Transverse colon (tissue), 4 donors: Measurements from ENCODE around the gene MFNG. TPM values are rescaled to one million over a fixed set of nuclear protein-coding genes. Genes with fewer than 3 reads are reported as not detected.

Experiments
- DNase-seq: peaks from one replicate; pipeline ENCODE4 v3.0.0-alpha.2; 2019
- H3K27ac ChIP-seq, 4 donors: fragments of 200-600 bp; sonication (generic); 2 replicates each; pipeline ENCODE4 v1.5.1; 2016 to 2018; ENCODE audit warnings: inconsistent platforms in 4 of 4
- H3K27me3 ChIP-seq: fragments of 200-600 bp; sonication (generic); 2 replicates; pipeline ENCODE4 v1.5.1; 2017; ENCODE audit warnings: inconsistent platforms
- H3K36me3 ChIP-seq, 4 donors: fragments of 200-600 bp; sonication (generic); 2 replicates each; pipeline ENCODE4 v1.5.1; 2017 to 2019; ENCODE audit warnings: inconsistent platforms in 4 of 4
- H3K4me1 ChIP-seq, 4 donors: fragments of 200-600 bp; sonication (generic); 2 replicates each; pipeline ENCODE4 v1.5.1; 2017 to 2020; ENCODE audit warnings: inconsistent platforms in 4 of 4
- H3K4me3 ChIP-seq, 4 donors: fragments of 200-600 bp; sonication (generic); 1 replicate in 1 of 4; 2 replicates in 3 of 4; pipeline versions ENCODE4 v1.5.1 to v1.6.1; 2017 to 2019; ENCODE audit warnings: inconsistent platforms in 4 of 4
- H3K9me3 ChIP-seq, 2 donors: fragments of 200-600 bp; sonication (generic); 2 replicates each; pipeline ENCODE4 v1.5.1; 2017 to 2019; ENCODE audit warnings: inconsistent platforms in 2 of 2
- CTCF ChIP-seq, 5 experiments: fragments of 200-600 bp in 3 of 5; fragments of 450-650 bp in 2 of 5; sonication (generic) in 3 of 5; IDR thresholded peaks; 1 replicate in 2 of 5; 2 replicates in 3 of 5; pipeline ENCODE4 v1.5.1; 2016 to 2017; ENCODE audit warnings: antibody characterized with exemption in 5 of 5, inconsistent platforms in 3 of 5, mild to moderate bottlenecking in 2 of 5, moderate library complexity in 1 of 5
- EP300 ChIP-seq: sonication (generic); formaldehyde crosslinking; IDR thresholded peaks from one replicate; pipeline ENCODE4 v1.6.1; 2017; ENCODE audit warnings: antibody characterized with exemption, low read depth
- POLR2A ChIP-seq: fragments of 450-650 bp; IDR thresholded peaks from one replicate; pipeline ENCODE4 v1.6.1; 2016; ENCODE audit warnings: antibody characterized with exemption, mild to moderate bottlenecking, moderate library complexity
- POLR2AphosphoS5 ChIP-seq, 3 donors: sonication (generic); formaldehyde crosslinking; IDR thresholded peaks; one replicate each; pipeline ENCODE4 v1.6.1; 2016; ENCODE audit warnings: antibody characterized with exemption in 3 of 3
- WGBS, 2 donors: methylation state at CpG; one replicate each; pipeline ENCODE4 v1.1.5; 2018; ENCODE audit warnings: low coverage in 1 of 2; 5-methylcytosine and 5-hydroxymethylcytosine counted together
- in situ Hi-C, 4 donors: fragments of 200-750 bp; cut with MboI; loops; one replicate each; pipeline versions ENCODE4 v1.15.0 to v1.15.1; 2017; ENCODE audit warnings: low sequenced_read_pairs in 3 of 4, low pct_ligation_motif_present in 1 of 4, low pct_unique_long_range_greater_than_20kb in 1 of 4
- intact Hi-C: fragments of 100-400 bp; cut with DNase I; formaldehyde crosslinking; loops from one replicate; pipeline ENCODE4 v1.15.1; 2023; ENCODE audit warnings: low total_unique reads
- total RNA-seq, 4 donors: library from RNA; depleted of rRNA; stranded (reverse); fragments of >200 nt; gene quantifications; one replicate each; pipeline ENCODE4 v1.1.0, GENCODE V29; 2016

MFNG gene
- total RNA-seq, 4 donors from 2014 or later = 2.8 to 26.4 (median 15.7) TPM

GRCh38 chr22:37516456-37516855 lies 30.3 kb upstream of the MFNG start:
- Histone ChIP-seq H3K27ac (no peak overlapping the region), H3K27me3 (peaks cover 22% of the 10 kb centered on the region), H3K9me3 (no peaks in the 10 kb centered on the region), H3K4me3 (no peak overlapping the region), H3K4me1 (peaks cover 9 to 46% (median 38%) of the 10 kb centered on the region in 4 donors), H3K36me3 (no peaks in the 10 kb centered on the region)
- intact Hi-C loops (no loop called here), in situ Hi-C loops (no loop called here)
- DNase-seq = no peak
- TF ChIP-seq EP300 = no peak
- TF ChIP-seq POLR2AphosphoS5 (IDR thresholded peaks at IDR 0.05) = no peak
- no peak for TF ChIP-seq CTCF (IDR thresholded peaks at IDR 0.05)
- no peak for TF ChIP-seq POLR2A
- WGBS, 2 donors = 100% methylated on average over 1 of the region's 1 CpG

- no peak overlapping the region for H3K4me3 ChIP-seq
- H3K4me1 ChIP-seq = peaks cover 9 to 43% (median 38%) of the 10 kb centered on the region in 4 donors
- H3K36me3 ChIP-seq = no peaks in the 10 kb centered on the region
- in situ Hi-C loops (no loop called here), intact Hi-C loops (no loop called here)
- TF ChIP-seq POLR2AphosphoS5 (IDR thresholded peaks at IDR 0.05) (no peak), CTCF (IDR thresholded peaks at IDR 0.05) (no peak), POLR2A (no peak), EP300 (no peak)
- no peak for DNase-seq
- no peak overlapping the region for H3K27ac ChIP-seq
- 89 to 100% methylated on average over 3 to 21 of the region's 23 CpGs for WGBS, 2 donors
- H3K27me3 ChIP-seq = peaks cover 21% of the 10 kb centered on the region
- no peaks in the 10 kb centered on the region for H3K9me3 ChIP-seq
These were observed 29.7 kb upstream of the MFNG start for GRCh38 chr22:37515901-37516300.

GRCh38 chr22:37514526-37515051 lies 28.4 kb upstream of the MFNG start:
- no peak overlapping the region for H3K27ac ChIP-seq
- H3K4me3 ChIP-seq = no peak overlapping the region
- TF ChIP-seq EP300 (no peak), POLR2A (no peak), POLR2AphosphoS5 (IDR thresholded peaks at IDR 0.05) (no peak), CTCF (IDR thresholded peaks at IDR 0.05) (no peak)
- H3K36me3 ChIP-seq = no peaks in the 10 kb centered on the region
- peaks cover 6 to 39% (median 35%) of the 10 kb centered on the region in 4 donors for H3K4me1 ChIP-seq
- no peak for DNase-seq
- peaks cover 14% of the 10 kb centered on the region for H3K27me3 ChIP-seq
- intact Hi-C loops (no loop called here), in situ Hi-C loops (no loop called here)
- WGBS, 2 donors = 84% methylated on average over 15 of the region's 15 CpGs; no CpG with 5 or more reads in 1 of the 2 donors
- no peaks in the 10 kb centered on the region for H3K9me3 ChIP-seq

GRCh38 chr22:37511395-37512104 lies 25.4 kb upstream of the MFNG start:
- H3K4me1 ChIP-seq = peaks cover 15 to 45% (median 40%) of the 10 kb centered on the region in 4 donors
- H3K4me3 ChIP-seq = no peak overlapping the region
- intact Hi-C loops = no loop called here
- in situ Hi-C loops = no loop called here
- no peaks in the 10 kb centered on the region for H3K27me3 ChIP-seq
- H3K9me3 ChIP-seq = no peaks in the 10 kb centered on the region
- no peak for DNase-seq
- 46 to 83% methylated on average over 3 to 6 of the region's 6 CpGs for WGBS, 2 donors
- H3K27ac ChIP-seq = peak overlapping the region; percentile 67 to 94 (median 88)
- no peak for TF ChIP-seq EP300
- TF ChIP-seq POLR2AphosphoS5 (IDR thresholded peaks at IDR 0.05) = no peak
- no peak for TF ChIP-seq POLR2A
- TF ChIP-seq CTCF (IDR thresholded peaks at IDR 0.05) = no peak
- H3K36me3 ChIP-seq = no peaks in the 10 kb centered on the region
